GM12872 (cell line): ENCODE data around the gene SAMD15.

ENCODE experiments used
- TF ChIP-seq, protein P1 (sequence below): IDR thresholded peaks from 3 replicates; pipeline ENCODE4 v1.5.1; 2011; ENCODE audit warnings: low read depth, mild to moderate bottlenecking, low read length, moderate library complexity; ENCODE audit not compliant: insufficient read depth

The SAMD15 gene

GRCh38 chr14:77342726-77343397, 34.3 kb upstream of the SAMD15 start:
- TF ChIP-seq, protein P1, sequence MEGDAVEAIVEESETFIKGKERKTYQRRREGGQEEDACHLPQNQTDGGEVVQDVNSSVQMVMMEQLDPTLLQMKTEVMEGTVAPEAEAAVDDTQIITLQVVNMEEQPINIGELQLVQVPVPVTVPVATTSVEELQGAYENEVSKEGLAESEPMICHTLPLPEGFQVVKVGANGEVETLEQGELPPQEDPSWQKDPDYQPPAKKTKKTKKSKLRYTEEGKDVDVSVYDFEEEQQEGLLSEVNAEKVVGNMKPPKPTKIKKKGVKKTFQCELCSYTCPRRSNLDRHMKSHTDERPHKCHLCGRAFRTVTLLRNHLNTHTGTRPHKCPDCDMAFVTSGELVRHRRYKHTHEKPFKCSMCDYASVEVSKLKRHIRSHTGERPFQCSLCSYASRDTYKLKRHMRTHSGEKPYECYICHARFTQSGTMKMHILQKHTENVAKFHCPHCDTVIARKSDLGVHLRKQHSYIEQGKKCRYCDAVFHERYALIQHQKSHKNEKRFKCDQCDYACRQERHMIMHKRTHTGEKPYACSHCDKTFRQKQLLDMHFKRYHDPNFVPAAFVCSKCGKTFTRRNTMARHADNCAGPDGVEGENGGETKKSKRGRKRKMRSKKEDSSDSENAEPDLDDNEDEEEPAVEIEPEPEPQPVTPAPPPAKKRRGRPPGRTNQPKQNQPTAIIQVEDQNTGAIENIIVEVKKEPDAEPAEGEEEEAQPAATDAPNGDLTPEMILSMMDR = no peak

- TF ChIP-seq, protein P1 = no peak
Measured at GRCh38 chr14:77343662-77344061, 33.5 kb upstream of the SAMD15 start.

- TF ChIP-seq, protein P1 = no peak
Measured at GRCh38 chr14:77344377-77344996, 32.7 kb upstream of the SAMD15 start.

DNA sequence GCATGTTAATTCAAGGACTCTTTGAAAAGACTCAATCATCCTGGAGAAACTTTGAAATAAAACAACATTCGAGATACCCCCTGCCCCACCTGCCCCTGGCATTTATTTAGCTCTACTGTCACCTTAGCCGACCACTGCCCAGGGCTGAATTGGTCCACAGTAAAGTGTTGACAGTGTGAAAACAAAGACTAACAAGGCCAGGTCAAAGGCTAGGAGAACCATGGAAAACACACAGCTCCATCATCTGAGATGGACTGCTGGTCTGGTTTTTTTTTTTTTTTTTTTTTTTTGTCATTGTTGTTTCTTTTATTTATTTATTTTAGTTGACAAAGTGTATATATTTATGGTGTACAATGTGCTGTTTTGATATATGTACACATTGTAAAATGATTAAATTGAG, 30.7 kb upstream of the SAMD15 start:
- TF ChIP-seq, protein P1 = no peak

- TF ChIP-seq, protein P1 = no peak
Measured at GRCh38 chr14:77347751-77348150, 29.4 kb upstream of the SAMD15 start.

GRCh38 chr14:77353469-77354141, 23.6 kb upstream of the SAMD15 start:
- TF ChIP-seq, protein P1 = no peak

- TF ChIP-seq, protein P1 = no peak
Measured at GRCh38 chr14:77355811-77356210, 21.4 kb upstream of the SAMD15 start.
